WERI-Rb-1 (cell line): ENCODE data around the gene HOXC5.

ENCODE experiments used
- DNase-seq: peaks from one replicate; pipeline ENCODE4 v3.0.0-alpha.2; 2020
- H3K27ac ChIP-seq: fragments of 250-450 bp; sonication (Bioruptor Pico); 2 replicates; pipeline ENCODE4 v1.5.1; 2020; ENCODE audit warnings: mild to moderate bottlenecking, moderate library complexity
- H3K27me3 ChIP-seq: fragments of 250-450 bp; sonication (Bioruptor Pico); 2 replicates; pipeline ENCODE4 v1.5.1; 2021; ENCODE audit warnings: mild to moderate bottlenecking, low read depth, moderate library complexity; ENCODE audit not compliant: insufficient read depth, severe bottlenecking
- H3K36me3 ChIP-seq: fragments of 250-450 bp; sonication (Bioruptor Pico); 2 replicates; pipeline ENCODE4 v1.5.1; 2020; ENCODE audit warnings: mild to moderate bottlenecking, moderate library complexity
- H3K4me3 ChIP-seq: 2 replicates; pipeline ENCODE4 v1.5.1; 2011; ENCODE audit warnings: low read depth, mild to moderate bottlenecking, control low read depth, low read length
- H3K9me3 ChIP-seq: fragments of 250-450 bp; sonication (Bioruptor Pico); 2 replicates; pipeline ENCODE4 v1.5.1; 2021; ENCODE audit warnings: mild to moderate bottlenecking, moderate library complexity; ENCODE audit not compliant: severe bottlenecking
- TF ChIP-seq, protein P1 (sequence below): IDR thresholded peaks from 2 replicates; pipeline ENCODE4 v1.5.1; 2011; ENCODE audit warnings: low read depth, mild to moderate bottlenecking, control low read depth, inconsistent platforms, low read length

The HOXC5 gene

GRCh38 chr12:54032627-54033100 is at the start of gene HOXC5:
Gene HOXC5, plus strand, starts transcription at chr12:54033050. Its CDS starts 73 bp downstream, at chr12:54033123.
- H3K36me3 ChIP-seq = no peaks in the 10 kb centered on the region; the same call in 1 of the 2 replicates
- H3K4me3 ChIP-seq = peak within 1 kb of the TSS; percentile 37
- no peaks in the 10 kb centered on the region for H3K9me3 ChIP-seq
- H3K27me3 ChIP-seq = no peaks in the 10 kb centered on the region
- peak within 1 kb of the TSS; percentile 64 for H3K27ac ChIP-seq
- TF ChIP-seq, protein P1, sequence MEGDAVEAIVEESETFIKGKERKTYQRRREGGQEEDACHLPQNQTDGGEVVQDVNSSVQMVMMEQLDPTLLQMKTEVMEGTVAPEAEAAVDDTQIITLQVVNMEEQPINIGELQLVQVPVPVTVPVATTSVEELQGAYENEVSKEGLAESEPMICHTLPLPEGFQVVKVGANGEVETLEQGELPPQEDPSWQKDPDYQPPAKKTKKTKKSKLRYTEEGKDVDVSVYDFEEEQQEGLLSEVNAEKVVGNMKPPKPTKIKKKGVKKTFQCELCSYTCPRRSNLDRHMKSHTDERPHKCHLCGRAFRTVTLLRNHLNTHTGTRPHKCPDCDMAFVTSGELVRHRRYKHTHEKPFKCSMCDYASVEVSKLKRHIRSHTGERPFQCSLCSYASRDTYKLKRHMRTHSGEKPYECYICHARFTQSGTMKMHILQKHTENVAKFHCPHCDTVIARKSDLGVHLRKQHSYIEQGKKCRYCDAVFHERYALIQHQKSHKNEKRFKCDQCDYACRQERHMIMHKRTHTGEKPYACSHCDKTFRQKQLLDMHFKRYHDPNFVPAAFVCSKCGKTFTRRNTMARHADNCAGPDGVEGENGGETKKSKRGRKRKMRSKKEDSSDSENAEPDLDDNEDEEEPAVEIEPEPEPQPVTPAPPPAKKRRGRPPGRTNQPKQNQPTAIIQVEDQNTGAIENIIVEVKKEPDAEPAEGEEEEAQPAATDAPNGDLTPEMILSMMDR = peak; percentile 92
- peak; percentile 79 for DNase-seq

DNA sequence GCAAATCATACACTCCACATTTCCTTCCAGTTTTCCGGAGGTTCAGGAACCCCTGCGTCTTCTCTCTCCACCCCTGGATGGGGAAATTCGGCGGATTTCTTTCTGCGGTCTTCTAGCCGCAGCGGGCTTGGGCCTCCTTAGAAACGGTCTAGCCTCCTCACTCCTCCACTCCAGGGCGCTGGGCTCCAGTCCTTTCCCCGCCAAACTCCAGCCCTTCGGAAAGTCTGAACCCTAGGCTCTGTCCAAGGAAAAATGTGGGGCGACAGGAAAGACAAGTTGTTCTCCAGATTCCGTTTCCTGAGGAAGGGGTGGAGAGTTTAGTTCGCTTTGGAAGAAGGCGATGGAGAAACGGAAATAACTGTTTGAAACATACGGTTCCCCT is 49.3 kb upstream of the HOXC5 start:
- Histone ChIP-seq H3K27me3 (no peaks in the 10 kb centered on the region), H3K9me3 (no peaks in the 10 kb centered on the region), H3K27ac (no peak overlapping the region), H3K36me3 (no peaks in the 10 kb centered on the region), H3K4me3 (no peak overlapping the region)
- DNase-seq = no peak
- TF ChIP-seq, protein P1 = no peak

GRCh38 chr12:53983950-53984572 is 48.8 kb upstream of the HOXC5 start:
- H3K4me3 ChIP-seq = no peak overlapping the region
- no peak for DNase-seq
- no peak overlapping the region for H3K27ac ChIP-seq
- no peaks in the 10 kb centered on the region for H3K27me3 ChIP-seq
- TF ChIP-seq, protein P1 = no peak
- H3K9me3 ChIP-seq = no peaks in the 10 kb centered on the region
- no peaks in the 10 kb centered on the region for H3K36me3 ChIP-seq

GRCh38 chr12:53984901-53985691 is 47.8 kb upstream of the HOXC5 start, which contains the start of gene HOXC10:
Gene HOXC10, plus strand, starts transcription at chr12:53985146. Its CDS starts 114 bp downstream, at chr12:53985260.
- no peaks in the 10 kb centered on the region for H3K27me3 ChIP-seq
- H3K4me3 ChIP-seq = peak within 1 kb of the TSS; percentile 71
- peak within 1 kb of the TSS; percentile 44 for H3K27ac ChIP-seq
- no peaks in the 10 kb centered on the region for H3K36me3 ChIP-seq
- DNase-seq = peak; percentile 96
- H3K9me3 ChIP-seq = no peaks in the 10 kb centered on the region
- TF ChIP-seq, protein P1 = peak; percentile 86

DNA sequence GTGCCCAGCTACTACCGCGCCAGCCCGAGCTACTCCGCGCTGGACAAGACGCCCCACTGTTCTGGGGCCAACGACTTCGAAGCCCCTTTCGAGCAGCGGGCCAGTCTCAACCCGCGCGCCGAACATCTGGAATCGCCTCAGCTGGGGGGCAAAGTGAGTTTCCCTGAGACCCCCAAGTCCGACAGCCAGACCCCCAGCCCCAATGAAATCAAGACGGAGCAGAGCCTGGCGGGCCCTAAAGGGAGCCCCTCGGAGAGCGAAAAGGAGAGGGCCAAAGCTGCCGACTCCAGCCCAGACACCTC is 47.2 kb upstream of the HOXC5 start:
- H3K27me3 ChIP-seq = no peaks in the 10 kb centered on the region
- TF ChIP-seq, protein P1 = no peak

More for the DNA sequence above, 47.2 kb upstream of the HOXC5 start:
- peak overlapping the region; percentile 71 for H3K4me3 ChIP-seq
- H3K27ac ChIP-seq = peak overlapping the region; percentile 44
- no peaks in the 10 kb centered on the region for H3K9me3 ChIP-seq
- H3K36me3 ChIP-seq = no peaks in the 10 kb centered on the region
- no peak for DNase-seq
